GM12801 (cell line): ENCODE measurements around the gene IQGAP2.

ENCODE experiments used
- TF ChIP-seq, protein P1 (sequence below): IDR thresholded peaks from one replicate; pipeline ENCODE4 v1.5.1; 2011; ENCODE audit warnings: control low read depth; ENCODE audit not compliant: insufficient read length; ENCODE audit errors: extremely low read depth

Gene IQGAP2

DNA sequence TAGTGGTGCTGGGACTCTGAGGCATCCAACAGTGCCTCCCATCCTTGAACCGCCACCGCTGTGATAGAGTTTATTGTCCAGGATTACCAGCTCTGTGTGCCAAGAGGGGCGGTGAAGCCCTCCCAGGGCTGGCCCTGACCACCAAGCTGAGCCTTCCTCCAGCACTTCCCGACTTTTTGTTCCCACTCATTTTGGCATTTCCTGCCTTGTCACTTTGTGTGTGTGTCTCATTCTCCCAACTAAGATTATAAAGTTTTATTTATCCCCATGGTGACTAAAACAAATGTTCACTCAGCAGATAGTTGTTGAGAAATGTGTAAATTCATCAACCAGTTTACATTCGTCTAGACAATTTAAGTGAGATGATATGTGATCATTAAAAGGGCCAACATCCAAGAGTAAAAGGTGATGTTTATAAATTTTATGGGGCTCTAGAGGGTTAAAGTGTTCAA, 315.3 kb downstream of the IQGAP2 start:
- TF ChIP-seq, protein P1, sequence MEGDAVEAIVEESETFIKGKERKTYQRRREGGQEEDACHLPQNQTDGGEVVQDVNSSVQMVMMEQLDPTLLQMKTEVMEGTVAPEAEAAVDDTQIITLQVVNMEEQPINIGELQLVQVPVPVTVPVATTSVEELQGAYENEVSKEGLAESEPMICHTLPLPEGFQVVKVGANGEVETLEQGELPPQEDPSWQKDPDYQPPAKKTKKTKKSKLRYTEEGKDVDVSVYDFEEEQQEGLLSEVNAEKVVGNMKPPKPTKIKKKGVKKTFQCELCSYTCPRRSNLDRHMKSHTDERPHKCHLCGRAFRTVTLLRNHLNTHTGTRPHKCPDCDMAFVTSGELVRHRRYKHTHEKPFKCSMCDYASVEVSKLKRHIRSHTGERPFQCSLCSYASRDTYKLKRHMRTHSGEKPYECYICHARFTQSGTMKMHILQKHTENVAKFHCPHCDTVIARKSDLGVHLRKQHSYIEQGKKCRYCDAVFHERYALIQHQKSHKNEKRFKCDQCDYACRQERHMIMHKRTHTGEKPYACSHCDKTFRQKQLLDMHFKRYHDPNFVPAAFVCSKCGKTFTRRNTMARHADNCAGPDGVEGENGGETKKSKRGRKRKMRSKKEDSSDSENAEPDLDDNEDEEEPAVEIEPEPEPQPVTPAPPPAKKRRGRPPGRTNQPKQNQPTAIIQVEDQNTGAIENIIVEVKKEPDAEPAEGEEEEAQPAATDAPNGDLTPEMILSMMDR: no peak

DNA sequence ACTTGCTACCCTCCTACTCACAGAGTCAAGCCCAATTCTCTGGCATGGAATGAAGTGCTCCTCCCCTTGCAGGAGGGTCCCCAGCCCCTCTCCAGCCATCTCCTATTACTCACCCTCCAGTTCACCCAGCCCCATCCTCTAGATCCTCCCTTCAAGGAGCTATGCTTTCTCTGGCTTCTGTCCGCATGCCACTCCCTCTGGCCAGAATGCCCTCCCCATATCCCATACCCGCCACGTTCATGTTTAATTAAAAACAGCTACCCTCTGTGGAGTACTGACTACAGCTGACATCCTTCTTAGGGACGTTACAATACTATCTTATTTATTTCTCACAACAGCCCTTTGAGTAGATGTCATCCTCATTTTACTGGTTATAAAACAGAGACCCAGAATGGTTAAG, 315.8 kb downstream of the IQGAP2 start:
- TF ChIP-seq, protein P1: no peak

GRCh38 chr5:76720988-76721569, 318.0 kb downstream of the IQGAP2 start:
- TF ChIP-seq, protein P1: no peak

DNA sequence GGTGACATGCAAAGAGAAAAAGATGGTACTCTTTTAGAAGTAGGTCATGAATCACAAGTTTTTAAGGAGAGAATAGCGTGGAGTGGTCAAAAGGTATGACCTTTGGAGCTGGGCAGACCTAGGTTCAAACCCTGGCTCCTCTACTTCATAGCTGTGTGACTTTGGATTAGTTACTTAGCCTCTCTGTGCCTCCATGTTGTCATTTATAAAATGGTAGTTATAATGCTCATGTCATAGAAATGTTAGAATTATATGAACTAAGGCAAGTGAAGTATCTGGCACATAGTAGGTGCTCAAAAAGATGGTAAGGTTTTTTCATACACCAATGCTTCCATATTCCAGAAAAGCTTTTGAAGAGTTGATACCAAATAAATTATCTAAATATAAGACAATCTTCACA, 320.2 kb downstream of the IQGAP2 start:
- TF ChIP-seq, protein P1: no peak

GRCh38 chr5:76723906-76724305, 320.8 kb downstream of the IQGAP2 start:
- TF ChIP-seq, protein P1: no peak

DNA sequence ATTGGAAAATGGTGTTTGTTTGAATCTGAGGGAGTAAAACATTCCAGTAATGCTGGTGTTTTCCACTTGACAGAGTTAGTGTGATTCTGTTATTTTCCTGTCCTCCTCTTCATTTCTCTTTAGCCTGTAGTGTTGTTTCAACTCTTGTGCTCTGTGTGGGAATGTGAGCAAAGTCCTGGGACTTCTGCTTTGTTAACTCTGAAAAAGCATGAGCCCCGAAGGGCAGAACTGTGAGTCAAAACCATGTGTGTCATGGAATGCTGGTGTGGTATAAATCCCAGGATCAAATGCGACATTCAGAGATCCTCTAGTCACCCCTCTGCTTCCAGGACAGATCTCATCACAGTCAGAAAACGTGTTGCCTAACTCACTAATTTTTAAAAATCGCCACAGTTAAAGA, 321.8 kb downstream of the IQGAP2 start:
- TF ChIP-seq, protein P1: no peak

DNA sequence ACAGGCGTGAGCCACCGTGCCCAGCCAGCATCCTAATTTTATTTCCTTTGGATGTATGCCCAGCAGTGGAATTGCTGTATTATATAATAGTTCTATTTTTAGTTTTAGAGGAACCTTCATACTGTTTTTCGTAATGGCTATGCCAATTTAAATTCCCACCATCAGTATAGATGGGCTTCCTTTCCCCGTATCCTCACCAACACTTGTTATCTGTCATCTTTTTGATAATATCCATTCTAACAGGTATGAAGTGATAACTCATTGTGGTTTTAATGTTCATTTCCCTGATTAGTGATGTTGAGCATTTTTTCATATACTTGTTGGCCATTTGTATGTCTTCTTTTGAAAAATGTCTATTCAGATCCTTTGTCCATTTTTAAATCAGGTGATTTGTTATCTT, 325.9 kb downstream of the IQGAP2 start:
- TF ChIP-seq, protein P1: no peak
